Left lung (tissue), 10 donors: ENCODE measurements around the gene SORCS1. TPM values are rescaled to one million over a fixed set of nuclear protein-coding genes. Genes with fewer than 3 reads are reported as not detected.
A peak's percentile ranks its signal among the peaks of the same experiment; 100 is the strongest.

ENCODE experiments used
- ATAC-seq: fragments of 200-7000 bp; cut with Tn5 transposase; one replicate; pipeline ENCODE4 v1.9.1; 2020; ENCODE audit warnings: moderate library complexity
- DNase-seq, 4 donors: peaks; one replicate each; pipeline ENCODE4 v3.0.0-alpha.2; 2013 to 2020
- H3K27ac ChIP-seq, 2 donors: fragments of 200-600 bp; sonication (generic) in 1 of 2; one replicate each; pipeline versions ENCODE4 v1.5.0 to v1.8.0; 2020 to 2021
- H3K27me3 ChIP-seq, 2 donors: fragments of 200-600 bp; sonication (generic) in 1 of 2; one replicate each; pipeline versions ENCODE4 v1.5.0 to v1.8.0; 2020 to 2021
- H3K36me3 ChIP-seq, 2 donors: fragments of 200-600 bp; sonication (generic) in 1 of 2; one replicate each; pipeline versions ENCODE4 v1.5.0 to v1.8.0; 2020 to 2021
- H3K4me1 ChIP-seq, 2 donors: fragments of 200-600 bp; one replicate each; pipeline ENCODE4 v1.8.0; 2021
- H3K4me3 ChIP-seq, 2 donors: fragments of 200-600 bp; sonication (generic) in 1 of 2; one replicate each; pipeline versions ENCODE4 v1.5.0 to v1.8.0; 2020 to 2021; ENCODE audit warnings: mild to moderate bottlenecking in 1 of 2
- H3K9me3 ChIP-seq, 2 donors: fragments of 200-600 bp; sonication (generic) in 1 of 2; one replicate each; pipeline versions ENCODE4 v1.5.0 to v1.8.0; 2020 to 2021
- CTCF ChIP-seq, 2 donors: fragments of 200-600 bp; sonication (generic) in 1 of 2; IDR thresholded peaks; one replicate each; pipeline versions ENCODE4 v1.5.0 to v1.8.0; 2021; ENCODE audit warnings: antibody characterized with exemption in 2 of 2
- intact Hi-C, 2 donors: fragments of 100-400 bp; cut with DNase I; formaldehyde crosslinking; loops; one replicate each; pipeline versions ENCODE4 v1.11.2 to v1.14.2; 2022
- polyA plus RNA-seq, 6 donors: library from polyadenylated mRNA; unstranded; fragments of 120-200 nt; gene quantifications; one replicate each; pipeline ENCODE4 v1.2.1, GENCODE V29; 2013; ENCODE audit not compliant: insufficient read length in 6 of 6
- total RNA-seq, 2 donors: library from RNA; stranded (reverse); fragmentation: NEBNext Ultra II Directional; extraction: Animal tissue kit (Norgen Biotek cat#: 25700); gene quantifications; one replicate each; pipeline ENCODE4 v1.2.1, GENCODE V29; 2021
- donor health status: DM: no; HTN: yes; CAD: no.
- donor health status: DM: no; HTN: no; CAD: no.

SORCS1 gene
- total and polyA plus RNA-seq, 8 donors: 0.03 to 0.72 (median 0.21) TPM

GRCh38 chr10:107056182-107056581, 108.3 kb downstream of the SORCS1 start:
- TF ChIP-seq CTCF (IDR thresholded peaks at IDR 0.05): no peak
- H3K27ac ChIP-seq: no peak overlapping the region
- H3K36me3 ChIP-seq: no peaks in the 10 kb centered on the region
- DNase-seq: peak in 2 of 4 donors; percentile 37 to 40
- ATAC-seq: no peak
- H3K4me1 ChIP-seq: no peaks in the 10 kb centered on the region
- intact Hi-C loops: no loop called here
- H3K9me3 ChIP-seq: no peaks in the 10 kb centered on the region
- H3K4me3 ChIP-seq: no peak overlapping the region
- peaks cover 0 to 5% of the 10 kb centered on the region in 2 donors for H3K27me3 ChIP-seq

- H3K36me3 ChIP-seq: no peaks in the 10 kb centered on the region
- no peak overlapping the region for H3K4me3 ChIP-seq
- intact Hi-C loops: no loop called here
- no peak for ATAC-seq
- H3K9me3 ChIP-seq: no peaks in the 10 kb centered on the region
- no peak for TF ChIP-seq CTCF (IDR thresholded peaks at IDR 0.05)
- peaks cover 0 to 5% of the 10 kb centered on the region in 2 donors for H3K27me3 ChIP-seq
- no peaks in the 10 kb centered on the region for H3K4me1 ChIP-seq
- no peak overlapping the region for H3K27ac ChIP-seq
- no peak for DNase-seq
These were observed 109.9 kb downstream of the SORCS1 start for GRCh38 chr10:107054469-107055156.

GRCh38 chr10:107051769-107052168, 112.7 kb downstream of the SORCS1 start:
- DNase-seq (no peak), ATAC-seq (no peak)
- H3K36me3 ChIP-seq: no peaks in the 10 kb centered on the region
- no peak for TF ChIP-seq CTCF (IDR thresholded peaks at IDR 0.05)
- H3K27me3 ChIP-seq: peaks cover 0 to 5% of the 10 kb centered on the region in 2 donors
- H3K4me1 ChIP-seq: no peaks in the 10 kb centered on the region
- no peaks in the 10 kb centered on the region for H3K9me3 ChIP-seq
- intact Hi-C loops: no loop called here
- H3K27ac ChIP-seq: no peak overlapping the region
- H3K4me3 ChIP-seq: no peak overlapping the region

GRCh38 chr10:107043461-107043860, 121.0 kb downstream of the SORCS1 start:
- Histone ChIP-seq H3K4me3 (no peak overlapping the region), H3K4me1 (no peaks in the 10 kb centered on the region), H3K36me3 (no peaks in the 10 kb centered on the region), H3K27me3 (no peaks in the 10 kb centered on the region), H3K9me3 (no peaks in the 10 kb centered on the region), H3K27ac (no peak overlapping the region)
- no peak for TF ChIP-seq CTCF (IDR thresholded peaks at IDR 0.05)
- intact Hi-C loops: no loop called here
- no peak for DNase-seq
- ATAC-seq: no peak

- no peak for TF ChIP-seq CTCF (IDR thresholded peaks at IDR 0.05)
- Histone ChIP-seq H3K27ac (no peak overlapping the region), H3K27me3 (no peaks in the 10 kb centered on the region), H3K36me3 (no peaks in the 10 kb centered on the region), H3K4me1 (no peaks in the 10 kb centered on the region), H3K9me3 (no peaks in the 10 kb centered on the region), H3K4me3 (no peak overlapping the region)
- intact Hi-C loops: no loop called here
- no peak for DNase-seq
- no peak for ATAC-seq
These were observed 127.0 kb downstream of the SORCS1 start for GRCh38 chr10:107037192-107038122.
